Epithelial cell of esophagus (primary cell): ENCODE measurements around the gene PLXDC1.
A peak's percentile ranks its signal among the peaks of the same experiment; 100 is the strongest.

Experiments used
- DNase-seq: peaks from one replicate; pipeline ENCODE4 v3.0.0; 2010; ENCODE audit warnings: low read depth
- H3K4me3 ChIP-seq: 2 replicates; pipeline ENCODE4 v1.5.1; 2011; ENCODE audit warnings: mild to moderate bottlenecking, low read length, control low read depth
- TF ChIP-seq, protein P1 (sequence below): IDR thresholded peaks from 2 replicates; pipeline ENCODE4 v1.5.1; 2011; ENCODE audit warnings: low read depth, mild to moderate bottlenecking, low read length, control low read depth, inconsistent platforms; ENCODE audit not compliant: insufficient read depth; ENCODE audit errors: missing control alignments

The PLXDC1 gene

GRCh38 chr17:39141294-39141693, 10.1 kb downstream of the PLXDC1 start:
- H3K4me3 ChIP-seq = no peak overlapping the region
- TF ChIP-seq, protein P1, sequence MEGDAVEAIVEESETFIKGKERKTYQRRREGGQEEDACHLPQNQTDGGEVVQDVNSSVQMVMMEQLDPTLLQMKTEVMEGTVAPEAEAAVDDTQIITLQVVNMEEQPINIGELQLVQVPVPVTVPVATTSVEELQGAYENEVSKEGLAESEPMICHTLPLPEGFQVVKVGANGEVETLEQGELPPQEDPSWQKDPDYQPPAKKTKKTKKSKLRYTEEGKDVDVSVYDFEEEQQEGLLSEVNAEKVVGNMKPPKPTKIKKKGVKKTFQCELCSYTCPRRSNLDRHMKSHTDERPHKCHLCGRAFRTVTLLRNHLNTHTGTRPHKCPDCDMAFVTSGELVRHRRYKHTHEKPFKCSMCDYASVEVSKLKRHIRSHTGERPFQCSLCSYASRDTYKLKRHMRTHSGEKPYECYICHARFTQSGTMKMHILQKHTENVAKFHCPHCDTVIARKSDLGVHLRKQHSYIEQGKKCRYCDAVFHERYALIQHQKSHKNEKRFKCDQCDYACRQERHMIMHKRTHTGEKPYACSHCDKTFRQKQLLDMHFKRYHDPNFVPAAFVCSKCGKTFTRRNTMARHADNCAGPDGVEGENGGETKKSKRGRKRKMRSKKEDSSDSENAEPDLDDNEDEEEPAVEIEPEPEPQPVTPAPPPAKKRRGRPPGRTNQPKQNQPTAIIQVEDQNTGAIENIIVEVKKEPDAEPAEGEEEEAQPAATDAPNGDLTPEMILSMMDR = no peak
- DNase-seq = no peak

DNA sequence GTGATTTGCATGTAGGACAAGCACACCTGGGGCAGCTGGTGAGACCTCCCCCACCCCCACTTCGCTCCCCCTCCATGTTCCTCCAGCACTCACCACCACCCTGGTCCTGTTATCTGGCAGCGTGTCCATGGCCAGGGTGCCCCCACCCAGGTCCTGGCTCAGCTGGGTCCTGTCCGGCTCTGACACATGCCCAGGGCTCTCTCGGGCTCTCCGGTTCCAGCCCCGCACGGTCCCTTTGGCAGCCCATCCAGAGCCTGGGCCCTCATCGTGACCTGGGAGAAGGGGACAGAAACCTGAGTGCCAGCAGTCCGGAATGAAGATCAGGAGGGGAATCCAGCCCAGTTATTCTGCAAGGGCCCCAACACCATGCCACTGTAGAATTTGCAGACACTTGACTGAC, 11.9 kb downstream of the PLXDC1 start:
- H3K4me3 ChIP-seq = no peak overlapping the region
- no peak for DNase-seq
- TF ChIP-seq, protein P1 = no peak

DNA sequence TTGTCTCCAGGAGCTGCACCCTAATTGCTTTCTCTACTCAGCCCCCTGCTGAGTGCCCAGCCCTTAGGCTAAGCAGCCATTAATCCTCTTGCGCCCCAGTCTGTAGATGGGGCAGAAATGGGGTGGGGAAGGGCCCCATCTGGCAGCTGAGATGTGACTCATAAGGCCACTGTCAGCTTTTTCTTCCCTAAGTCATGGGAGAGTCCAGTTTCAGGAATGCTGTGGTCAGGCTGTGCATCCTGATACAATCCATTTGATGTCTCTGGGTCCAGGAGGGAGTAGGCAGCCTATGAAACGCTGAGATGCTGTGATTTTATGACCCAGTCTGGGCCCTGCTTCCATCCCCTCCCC, 12.3 kb downstream of the PLXDC1 start:
- no peak overlapping the region for H3K4me3 ChIP-seq
- DNase-seq = peak; percentile 67
- TF ChIP-seq, protein P1 = no peak

DNA sequence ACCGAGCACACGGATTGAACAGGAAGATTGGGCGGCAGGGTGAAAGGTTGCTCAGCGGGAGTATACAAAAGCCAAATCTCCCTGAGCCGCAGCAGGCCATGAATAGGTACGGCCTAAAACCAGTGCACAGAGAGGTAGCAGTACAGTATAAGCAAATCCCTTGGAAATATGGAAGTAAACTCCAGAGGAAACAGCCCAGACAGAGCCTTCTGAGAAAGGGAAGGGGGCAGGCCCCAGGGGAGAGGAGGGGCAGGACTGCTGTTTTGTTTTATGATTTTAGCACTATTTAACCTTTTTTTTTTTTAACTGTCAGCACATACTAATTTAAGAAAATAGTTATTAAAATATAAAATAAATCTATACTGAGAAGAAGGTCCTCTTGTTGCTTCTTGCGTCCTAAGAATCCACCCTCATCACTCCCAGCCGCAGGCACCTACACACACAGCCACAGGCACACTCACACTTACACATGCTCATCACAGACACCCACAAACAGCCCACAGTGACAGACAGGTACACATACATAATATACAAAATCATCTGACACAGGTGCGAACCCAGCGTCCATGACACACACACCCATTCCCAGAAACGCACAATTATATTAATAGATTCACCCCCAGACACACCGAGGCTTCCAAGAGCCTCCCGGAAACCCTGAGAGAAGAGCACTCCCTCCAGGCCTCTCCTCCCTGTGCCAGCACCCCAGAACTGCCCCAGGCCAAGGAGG, 12.8 kb downstream of the PLXDC1 start:
- TF ChIP-seq, protein P1 = no peak
- no peak for DNase-seq
- H3K4me3 ChIP-seq = no peak overlapping the region

GRCh38 chr17:39134878-39135277, 16.6 kb downstream of the PLXDC1 start:
- H3K4me3 ChIP-seq = no peak overlapping the region
- DNase-seq = no peak
- TF ChIP-seq, protein P1 = no peak

GRCh38 chr17:39132192-39132610, 19.2 kb downstream of the PLXDC1 start:
- H3K4me3 ChIP-seq = no peak overlapping the region
- peak; percentile 15 for DNase-seq
- TF ChIP-seq, protein P1 = no peak

GRCh38 chr17:39131616-39132015, 19.8 kb downstream of the PLXDC1 start:
- TF ChIP-seq, protein P1 = no peak
- DNase-seq = no peak
- no peak overlapping the region for H3K4me3 ChIP-seq
